ENCODE measurements around the gene UHRF2. TPM values are rescaled to one million over a fixed set of nuclear protein-coding genes. Genes with fewer than 3 reads are reported as not detected.

The UHRF2 gene
- total and polyA plus RNA-seq, 3 donors from 2014 or later: 36.4 to 59.2 (median 56.1) TPM

DNA sequence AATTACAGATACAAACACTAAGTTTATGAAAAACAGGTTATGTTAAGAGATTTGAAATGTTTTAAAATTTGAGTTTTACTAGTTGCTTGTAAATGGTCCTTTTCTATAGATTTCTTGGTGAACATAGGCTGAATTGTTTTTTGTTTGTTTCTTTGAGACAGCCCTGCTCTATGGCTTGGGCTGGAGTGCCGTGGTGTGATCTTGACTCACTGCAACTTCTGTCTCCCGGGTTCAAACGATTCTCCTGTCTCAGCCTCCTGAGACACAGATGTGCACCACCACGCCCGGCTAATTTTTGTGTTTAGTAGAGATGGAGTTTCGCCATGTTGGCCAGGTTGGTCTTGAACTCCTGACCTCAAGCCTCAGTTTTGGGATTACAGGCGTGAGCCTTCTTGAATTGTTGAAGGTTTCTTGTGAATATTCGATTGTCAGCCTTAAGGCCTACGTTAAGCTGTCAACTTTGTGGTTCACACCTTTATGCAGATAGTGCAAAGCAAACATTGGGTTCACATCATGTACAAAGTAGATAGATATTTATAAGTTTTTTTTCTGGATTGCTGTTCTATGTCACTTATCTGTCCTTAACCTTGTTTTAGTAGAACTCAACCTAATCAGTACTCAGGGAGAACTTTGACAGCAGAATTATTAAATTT, 26.2 kb downstream of the UHRF2 start:
- TF ChIP-seq POLR2A (IDR thresholded peaks at IDR 0.05): no peak
- TF ChIP-seq, protein P1, sequence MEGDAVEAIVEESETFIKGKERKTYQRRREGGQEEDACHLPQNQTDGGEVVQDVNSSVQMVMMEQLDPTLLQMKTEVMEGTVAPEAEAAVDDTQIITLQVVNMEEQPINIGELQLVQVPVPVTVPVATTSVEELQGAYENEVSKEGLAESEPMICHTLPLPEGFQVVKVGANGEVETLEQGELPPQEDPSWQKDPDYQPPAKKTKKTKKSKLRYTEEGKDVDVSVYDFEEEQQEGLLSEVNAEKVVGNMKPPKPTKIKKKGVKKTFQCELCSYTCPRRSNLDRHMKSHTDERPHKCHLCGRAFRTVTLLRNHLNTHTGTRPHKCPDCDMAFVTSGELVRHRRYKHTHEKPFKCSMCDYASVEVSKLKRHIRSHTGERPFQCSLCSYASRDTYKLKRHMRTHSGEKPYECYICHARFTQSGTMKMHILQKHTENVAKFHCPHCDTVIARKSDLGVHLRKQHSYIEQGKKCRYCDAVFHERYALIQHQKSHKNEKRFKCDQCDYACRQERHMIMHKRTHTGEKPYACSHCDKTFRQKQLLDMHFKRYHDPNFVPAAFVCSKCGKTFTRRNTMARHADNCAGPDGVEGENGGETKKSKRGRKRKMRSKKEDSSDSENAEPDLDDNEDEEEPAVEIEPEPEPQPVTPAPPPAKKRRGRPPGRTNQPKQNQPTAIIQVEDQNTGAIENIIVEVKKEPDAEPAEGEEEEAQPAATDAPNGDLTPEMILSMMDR (IDR thresholded peaks at IDR 0.05): no peak

DNA sequence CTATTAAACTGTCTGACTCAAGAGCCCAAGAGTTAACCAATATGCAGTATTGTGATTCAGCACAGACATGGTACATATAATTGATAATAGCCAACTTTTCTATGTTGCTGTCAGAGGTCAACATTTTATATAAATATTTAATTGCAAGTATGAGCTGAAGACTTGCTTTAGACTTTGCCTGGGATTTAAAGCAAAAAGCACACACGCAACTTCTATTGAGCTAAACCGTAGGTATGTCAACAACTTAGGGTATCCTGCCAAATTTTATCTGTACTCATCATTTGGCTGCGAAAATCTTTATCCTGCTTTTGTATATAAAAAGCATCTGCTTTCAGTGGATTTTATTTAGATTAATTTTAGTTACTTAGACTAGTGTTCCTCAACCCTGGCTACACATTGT, 27.4 kb downstream of the UHRF2 start:
- Histone ChIP-seq H3K27me3 (no peaks in the 10 kb centered on the region), H3K36me3 (ENCODE audit: low read depth, missing control alignments) (no peaks in the 10 kb centered on the region), H3K9me3 (no peaks in the 10 kb centered on the region), H3K27ac (no peak overlapping the region), H3K4me3 (no peak overlapping the region), H3K4me1 (no peaks in the 10 kb centered on the region)
- WGBS, 2 donors: 87 to 89% methylated on average over 3 of the region's 3 CpGs
- no peak for DNase-seq
- no peak for TF ChIP-seq POLR2A (IDR thresholded peaks at IDR 0.05)
- TF ChIP-seq, protein P1 (IDR thresholded peaks at IDR 0.05): no peak
- intact Hi-C loops (cut with DNase I; ENCODE audit: low total_unique reads): no loop called here

More for the DNA sequence above, 26.2 kb downstream of the UHRF2 start:
- WGBS, 2 donors: 88 to 96% methylated on average over 9 of the region's 9 CpGs
- Histone ChIP-seq H3K4me1 (no peaks in the 10 kb centered on the region), H3K27ac (no peak overlapping the region), H3K4me3 (no peak overlapping the region), H3K9me3 (no peaks in the 10 kb centered on the region), H3K27me3 (no peaks in the 10 kb centered on the region), H3K36me3 (ENCODE audit: low read depth, missing control alignments) (no peaks in the 10 kb centered on the region)
- intact Hi-C loops (cut with DNase I; ENCODE audit: low total_unique reads): no loop called here
- DNase-seq: no peak

DNA sequence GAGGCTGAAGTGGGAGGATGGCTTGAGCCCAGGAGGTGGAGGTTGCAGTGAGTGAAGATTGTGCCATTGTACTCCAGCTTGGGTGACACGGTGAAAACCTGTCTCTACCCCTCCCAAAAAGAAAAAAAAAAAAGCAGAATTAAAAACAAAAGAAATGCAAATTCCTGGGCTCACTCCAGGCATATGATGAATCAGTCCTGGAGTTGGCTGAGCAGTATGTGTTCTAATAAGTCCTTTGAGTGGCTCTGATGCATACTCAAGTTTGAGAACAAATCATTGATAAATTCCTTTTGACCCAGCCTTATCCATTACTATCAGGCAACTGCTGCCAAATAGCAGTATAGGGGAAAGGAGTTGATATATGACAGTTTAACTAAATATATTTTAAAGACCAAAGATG, 28.3 kb downstream of the UHRF2 start:
- Histone ChIP-seq H3K9me3 (no peaks in the 10 kb centered on the region), H3K4me1 (no peaks in the 10 kb centered on the region), H3K27me3 (no peaks in the 10 kb centered on the region), H3K27ac (no peak overlapping the region), H3K36me3 (ENCODE audit: low read depth, missing control alignments) (no peaks in the 10 kb centered on the region), H3K4me3 (no peak overlapping the region)
- intact Hi-C loops (cut with DNase I; ENCODE audit: low total_unique reads): no loop called here
- no peak for DNase-seq
- 71 to 91% methylated on average over 1 of the region's 1 CpG for WGBS, 2 donors
- TF ChIP-seq, protein P1 (IDR thresholded peaks at IDR 0.05): no peak
- TF ChIP-seq POLR2A (IDR thresholded peaks at IDR 0.05): no peak

DNA sequence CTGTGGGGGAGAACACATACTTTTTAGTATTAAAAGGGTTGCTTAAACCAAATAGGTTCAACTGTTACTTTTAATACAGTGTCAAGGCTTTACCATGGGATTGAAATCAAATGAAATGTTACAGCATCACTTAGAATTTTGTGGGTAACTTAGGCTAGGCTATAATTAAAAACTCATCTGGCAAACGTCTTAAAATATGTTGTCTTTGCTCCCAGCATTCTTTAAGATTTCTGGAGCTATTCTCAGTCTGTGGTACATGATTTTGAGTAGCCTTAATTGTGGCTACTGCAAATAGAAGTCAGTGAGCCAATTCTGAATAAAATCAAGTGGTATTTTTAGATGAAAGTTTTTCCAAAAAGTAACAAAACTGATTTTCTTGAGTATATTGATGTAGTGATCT, 30.7 kb downstream of the UHRF2 start:
- 27 to 52% methylated on average over 1 of the region's 1 CpG for WGBS, 2 donors
- no peak for TF ChIP-seq POLR2A (IDR thresholded peaks at IDR 0.05)
- TF ChIP-seq, protein P1 (IDR thresholded peaks at IDR 0.05): no peak
- H3K9me3 ChIP-seq: no peaks in the 10 kb centered on the region
- H3K4me3 ChIP-seq: no peak overlapping the region
- H3K36me3 ChIP-seq (ENCODE audit: low read depth, missing control alignments): no peaks in the 10 kb centered on the region
- no peaks in the 10 kb centered on the region for H3K27me3 ChIP-seq
- no peak overlapping the region for H3K27ac ChIP-seq
- intact Hi-C loops (cut with DNase I; ENCODE audit: low total_unique reads): no loop called here
- H3K4me1 ChIP-seq: peaks cover 3% of the 10 kb centered on the region
- no peak for DNase-seq

DNA sequence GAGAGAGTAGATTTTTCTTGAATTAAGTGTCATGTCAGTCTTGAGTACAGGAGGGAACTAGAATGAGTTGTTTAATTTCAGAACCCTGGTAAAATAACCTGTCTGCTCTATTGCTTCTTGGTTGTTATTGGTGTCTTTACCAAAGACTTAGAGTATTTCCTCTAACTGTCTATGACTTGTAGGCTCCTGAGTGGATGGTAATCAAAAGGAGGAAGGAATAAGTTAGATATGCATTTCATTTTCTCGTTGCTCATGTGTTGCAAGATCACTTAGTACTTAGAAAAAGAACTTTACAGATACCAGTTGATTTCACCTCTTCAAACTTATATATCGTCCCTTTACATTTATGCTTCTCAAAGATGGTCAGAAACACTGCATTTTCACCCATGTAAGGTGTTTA, 31.1 kb downstream of the UHRF2 start:
- Histone ChIP-seq H3K27me3 (no peaks in the 10 kb centered on the region), H3K4me1 (peaks cover 5% of the 10 kb centered on the region), H3K4me3 (no peak overlapping the region), H3K27ac (no peak overlapping the region), H3K36me3 (ENCODE audit: low read depth, missing control alignments) (no peaks in the 10 kb centered on the region), H3K9me3 (no peaks in the 10 kb centered on the region)
- no peak for DNase-seq
- no peak for TF ChIP-seq POLR2A (IDR thresholded peaks at IDR 0.05)
- TF ChIP-seq, protein P1 (IDR thresholded peaks at IDR 0.05): no peak
- intact Hi-C loops (cut with DNase I; ENCODE audit: low total_unique reads): no loop called here
- WGBS, 2 donors: 69% methylated on average over 2 of the region's 2 CpGs
